H9 (cell line): ENCODE measurements around the gene NKG7. TPM values are rescaled to one million over a fixed set of nuclear protein-coding genes. Genes with fewer than 3 reads are reported as not detected.
A peak's percentile ranks its signal among the peaks of the same experiment; 100 is the strongest.

Experiments
- DNase-seq: peaks from one replicate; pipeline ENCODE4 v3.0.0-alpha.2; 2017
- H2AFZ ChIP-seq: one replicate; pipeline ENCODE4 v1.6.1; 2013; ENCODE audit warnings: mild to moderate bottlenecking, low read length, control low read depth, moderate library complexity
- H2AK5ac ChIP-seq: 2 replicates; pipeline ENCODE4 v1.6.1; 2013; ENCODE audit warnings: low read length, control low read depth, mixed read lengths; ENCODE audit not compliant: insufficient read length
- H2BK120ac ChIP-seq: one replicate; pipeline ENCODE4 v1.6.1; 2013; ENCODE audit warnings: low read depth, mild to moderate bottlenecking, low read length, control low read depth, inconsistent platforms; ENCODE audit not compliant: poor library complexity, severe bottlenecking
- H2BK12ac ChIP-seq: 2 replicates; pipeline ENCODE4 v1.6.1; 2013; ENCODE audit warnings: low read length, control low read depth, mixed read lengths, low read depth; ENCODE audit not compliant: insufficient read length
- H2BK15ac ChIP-seq: 2 replicates; pipeline ENCODE4 v1.6.1; 2013; ENCODE audit warnings: low read depth, low read length, control low read depth
- H2BK20ac ChIP-seq: one replicate; pipeline ENCODE4 v1.6.1; 2013; ENCODE audit warnings: low read depth, mild to moderate bottlenecking, low read length, control low read depth, inconsistent platforms; ENCODE audit not compliant: poor library complexity, severe bottlenecking
- H2BK5ac ChIP-seq: 2 replicates; pipeline ENCODE4 v1.6.1; 2013; ENCODE audit warnings: low read length, control low read depth, mixed read lengths; ENCODE audit not compliant: insufficient read length
- H3K14ac ChIP-seq: 2 replicates; pipeline ENCODE4 v1.6.1; 2013; ENCODE audit warnings: low read length, control low read depth; ENCODE audit not compliant: insufficient read depth
- H3K18ac ChIP-seq: 2 replicates; pipeline ENCODE4 v1.6.1; 2013; ENCODE audit warnings: low read depth, mild to moderate bottlenecking, mixed read lengths, low read length, control low read depth; ENCODE audit not compliant: insufficient read length
- H3K23ac ChIP-seq: 2 replicates; pipeline ENCODE4 v1.6.1; 2013; ENCODE audit warnings: low read length, control low read depth, mixed read lengths, low read depth; ENCODE audit not compliant: insufficient read length
- H3K23me2 ChIP-seq: 2 replicates; pipeline ENCODE4 v1.6.1; 2013; ENCODE audit warnings: low read depth, mild to moderate bottlenecking, mixed read lengths, low read length, control low read depth; ENCODE audit not compliant: insufficient read length, poor library complexity, severe bottlenecking
- H3K27ac ChIP-seq: 2 replicates; pipeline ENCODE4 v1.5.1; 2013; ENCODE audit warnings: low read length, control low read depth, mixed read lengths, low read depth; ENCODE audit not compliant: insufficient read length
- H3K27me3 ChIP-seq: 2 replicates; pipeline ENCODE4 v1.6.1; 2013; ENCODE audit warnings: low read length, control low read depth, inconsistent platforms; ENCODE audit not compliant: insufficient read depth
- H3K4ac ChIP-seq: 2 replicates; pipeline ENCODE4 v1.6.1; 2013; ENCODE audit warnings: low read depth, mild to moderate bottlenecking, control low read depth, inconsistent platforms, low read length, moderate library complexity
- H3K4me1 ChIP-seq: 2 replicates; pipeline ENCODE4 v1.6.1; 2013; ENCODE audit warnings: low read length, control low read depth, inconsistent platforms; ENCODE audit not compliant: insufficient read depth
- H3K4me2 ChIP-seq: 2 replicates; pipeline ENCODE4 v1.6.1; 2013; ENCODE audit warnings: low read length, control low read depth, mixed read lengths; ENCODE audit not compliant: insufficient read length, insufficient read depth
- H3K56ac ChIP-seq: 2 replicates; pipeline ENCODE4 v1.6.1; 2013; ENCODE audit warnings: low read depth, mild to moderate bottlenecking, mixed read lengths, low read length, control low read depth; ENCODE audit not compliant: insufficient read length
- H3K79me1 ChIP-seq: 2 replicates; pipeline ENCODE4 v1.6.1; 2013; ENCODE audit warnings: low read depth, mild to moderate bottlenecking, moderate library complexity, low read length, control low read depth, inconsistent platforms; ENCODE audit not compliant: insufficient read depth, poor library complexity, severe bottlenecking
- H3K79me2 ChIP-seq: 2 replicates; pipeline ENCODE4 v1.6.1; 2013; ENCODE audit warnings: low read length, control low read depth, inconsistent platforms; ENCODE audit not compliant: insufficient read depth
- H3K9ac ChIP-seq: 2 replicates; pipeline ENCODE4 v1.6.1; 2013; ENCODE audit warnings: low read length, control low read depth, mixed read lengths; ENCODE audit not compliant: insufficient read length; ENCODE audit errors: extremely low read depth
- H3K9me3 ChIP-seq: one replicate; pipeline ENCODE4 v1.6.1; 2013; ENCODE audit warnings: low read depth, low read length, inconsistent platforms; ENCODE audit not compliant: control insufficient read depth
- H3T11ph ChIP-seq: one replicate; pipeline ENCODE4 v1.6.1; 2013; ENCODE audit warnings: mild to moderate bottlenecking, low read length, control low read depth, inconsistent platforms
- H4K20me1 ChIP-seq: one replicate; pipeline ENCODE4 v1.6.1; 2013; ENCODE audit not compliant: control insufficient read depth, insufficient read length, insufficient read depth
- H4K5ac ChIP-seq: 2 replicates; pipeline ENCODE4 v1.6.1; 2013; ENCODE audit warnings: low read depth, mild to moderate bottlenecking, mixed read lengths, low read length, control low read depth; ENCODE audit not compliant: insufficient read length
- H4K8ac ChIP-seq: replicated peaks from 2 replicates; pipeline ENCODE4 v1.6.1; 2013; ENCODE audit warnings: low read length, control low read depth, mixed read lengths, low read depth; ENCODE audit not compliant: insufficient read length
- H4K91ac ChIP-seq: 2 replicates; pipeline ENCODE4 v1.6.1; 2013; ENCODE audit warnings: low read depth, mild to moderate bottlenecking, moderate library complexity, mixed read lengths, low read length, control low read depth; ENCODE audit not compliant: insufficient read length
- H3K27ac Mint-ChIP-seq, 3 experiments: 2 replicates in 2 of 3; 3 replicates in 1 of 3; pipeline ENCODE4 v1.8.0; 2020 to 2021; ENCODE audit warnings: mixed read lengths in 3 of 3, mild to moderate bottlenecking in 1 of 3, moderate library complexity in 1 of 3
- H3K27me3 Mint-ChIP-seq: 2 replicates; pipeline ENCODE4 v1.8.0; 2021; ENCODE audit warnings: low read depth, mild to moderate bottlenecking, moderate library complexity, mixed read lengths
- H3K36me3 Mint-ChIP-seq, 3 experiments: 2 replicates in 2 of 3; 3 replicates in 1 of 3; pipeline ENCODE4 v1.8.0; 2020 to 2021; ENCODE audit warnings: low read depth in 3 of 3, mixed read lengths in 3 of 3; ENCODE audit not compliant: insufficient read depth in 1 of 3
- H3K4me1 Mint-ChIP-seq, 2 experiments: 2 replicates each; pipeline ENCODE4 v1.8.0; 2020; ENCODE audit warnings: mixed read lengths in 2 of 2
- H3K4me3 Mint-ChIP-seq, 2 experiments: 2 replicates in 1 of 2; 3 replicates in 1 of 2; pipeline ENCODE4 v1.8.0; 2020 to 2021; ENCODE audit warnings: mild to moderate bottlenecking in 2 of 2, mixed read lengths in 2 of 2, moderate library complexity in 1 of 2
- H3K9me3 Mint-ChIP-seq, 2 experiments: 2 replicates in 1 of 2; 3 replicates in 1 of 2; pipeline ENCODE4 v1.8.0; 2020; ENCODE audit warnings: mild to moderate bottlenecking in 2 of 2, mixed read lengths in 2 of 2, moderate library complexity in 1 of 2
- WGBS: extraction: QIAGEN DNeasy Blood & Tissue Kit; methylation state at CpG from one replicate; pipeline ENCODE4 v1.1.7; 2013; ENCODE audit warnings: missing lambda C conversion rate, low lambda C conversion rate, mixed read lengths; ENCODE audit not compliant: insufficient read length; ENCODE audit errors: extremely low coverage; 5-methylcytosine and 5-hydroxymethylcytosine counted together
- total RNA-seq: library from RNA; stranded (reverse); gene quantifications from 2 replicates; pipeline ENCODE4 v1.2.1, GENCODE V29; 2021
- TF ChIP-seq, protein P1 (sequence below): fragments of 200-600 bp; sonication (generic); conservative IDR thresholded peaks from 3 replicates; pipeline ENCODE4 v1.8.0; 2021; ENCODE audit warnings: antibody characterized with exemption, mild to moderate bottlenecking

The NKG7 gene
- total RNA-seq, 1 experiment from 2014 or later: not detected

DNA sequence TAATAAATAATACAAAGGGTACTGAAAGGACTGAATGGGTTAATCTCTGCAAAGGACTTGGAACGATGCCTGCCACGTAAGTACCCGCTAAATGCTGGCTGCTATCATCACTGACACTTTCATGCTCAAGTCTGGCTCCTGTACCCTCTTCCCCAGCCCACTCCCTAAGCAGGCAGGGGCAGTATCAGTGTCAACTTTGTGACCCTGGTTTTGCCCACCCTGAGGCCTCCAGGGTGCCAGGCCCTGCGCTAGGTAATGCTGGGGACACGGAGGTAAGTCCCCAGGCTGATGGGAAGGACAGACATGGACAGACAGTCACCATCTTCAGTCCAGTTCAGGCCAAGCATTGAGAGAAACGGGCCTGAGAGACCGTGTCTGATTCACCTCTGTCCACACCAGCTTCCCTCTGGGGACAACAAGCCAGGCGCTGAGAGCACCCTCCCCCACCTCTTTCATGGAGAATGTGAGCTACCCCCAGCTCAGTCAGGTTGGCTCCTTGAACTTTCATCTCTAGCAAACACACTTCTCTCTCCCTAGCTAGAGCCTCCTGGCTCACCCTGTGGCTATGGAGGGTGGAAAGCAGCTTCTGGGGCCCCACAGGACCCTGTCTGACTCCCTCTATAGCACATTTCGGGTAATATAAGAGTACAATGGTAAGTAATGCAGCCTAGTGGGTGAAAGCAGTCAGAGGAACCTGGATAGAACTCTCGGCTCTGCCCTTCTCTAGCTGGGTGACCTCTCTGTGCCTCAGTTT, 7.1 kb downstream of the NKG7 start:
- Histone ChIP-seq H3K27me3 (no peaks in the 10 kb centered on the region), H4K5ac (no peak overlapping the region), H3K9me3 (no peaks in the 10 kb centered on the region), H2AK5ac (no peak overlapping the region), H3K9ac (peak overlapping the region; percentile 62), H3T11ph (no peak overlapping the region), H3K27ac (no peak overlapping the region), H3K79me1 (no peaks in the 10 kb centered on the region), H3K4me1 (no peaks in the 10 kb centered on the region), H2BK15ac (no peak overlapping the region), H4K20me1 (no peaks in the 10 kb centered on the region), H2BK120ac (no peak overlapping the region), H2BK5ac (no peak overlapping the region), H2AFZ (no peak overlapping the region), H4K91ac (no peak overlapping the region), H4K8ac (no peak overlapping the region), H2BK20ac (no peak overlapping the region), H2BK12ac (no peak overlapping the region), H3K18ac (no peak overlapping the region), H3K23me2 (peaks cover 21% of the 10 kb centered on the region), H3K4me2 (peak overlapping the region; percentile 89), H3K4ac (no peak overlapping the region), H3K79me2 (no peaks in the 10 kb centered on the region), H3K14ac (no peak overlapping the region), H3K56ac (no peak overlapping the region), H3K23ac (no peak overlapping the region)
- TF ChIP-seq, protein P1, sequence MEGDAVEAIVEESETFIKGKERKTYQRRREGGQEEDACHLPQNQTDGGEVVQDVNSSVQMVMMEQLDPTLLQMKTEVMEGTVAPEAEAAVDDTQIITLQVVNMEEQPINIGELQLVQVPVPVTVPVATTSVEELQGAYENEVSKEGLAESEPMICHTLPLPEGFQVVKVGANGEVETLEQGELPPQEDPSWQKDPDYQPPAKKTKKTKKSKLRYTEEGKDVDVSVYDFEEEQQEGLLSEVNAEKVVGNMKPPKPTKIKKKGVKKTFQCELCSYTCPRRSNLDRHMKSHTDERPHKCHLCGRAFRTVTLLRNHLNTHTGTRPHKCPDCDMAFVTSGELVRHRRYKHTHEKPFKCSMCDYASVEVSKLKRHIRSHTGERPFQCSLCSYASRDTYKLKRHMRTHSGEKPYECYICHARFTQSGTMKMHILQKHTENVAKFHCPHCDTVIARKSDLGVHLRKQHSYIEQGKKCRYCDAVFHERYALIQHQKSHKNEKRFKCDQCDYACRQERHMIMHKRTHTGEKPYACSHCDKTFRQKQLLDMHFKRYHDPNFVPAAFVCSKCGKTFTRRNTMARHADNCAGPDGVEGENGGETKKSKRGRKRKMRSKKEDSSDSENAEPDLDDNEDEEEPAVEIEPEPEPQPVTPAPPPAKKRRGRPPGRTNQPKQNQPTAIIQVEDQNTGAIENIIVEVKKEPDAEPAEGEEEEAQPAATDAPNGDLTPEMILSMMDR: no peak
- peak overlapping the region; percentile 60 to 96 (median 78); a peak in 6 of 7 replicates for H3K27ac Mint-ChIP-seq
- H3K9me3 Mint-ChIP-seq: no peaks in the 10 kb centered on the region
- peak overlapping the region; percentile 95 to 100 for H3K4me3 Mint-ChIP-seq
- no peak for DNase-seq
- H3K27me3 Mint-ChIP-seq: peaks cover 3% of the 10 kb centered on the region
- WGBS: no CpG with 5 or more reads among the region's 10 CpGs
- H3K4me1 Mint-ChIP-seq: peaks cover 34 to 37% of the 10 kb centered on the region in 2 experiments
- no peaks in the 10 kb centered on the region for H3K36me3 Mint-ChIP-seq
